Activated CD4-positive, alpha-beta memory T cell treated with anti-CD3 and anti-CD28 coated beads for 36 hours (primary cell): ENCODE data around the gene ZBTB1. TPM values are rescaled to one million over a fixed set of nuclear protein-coding genes. Genes with fewer than 3 reads are reported as not detected.

ENCODE experiments used
- CTCF ChIA-PET: fragments of 350-600 bp; sonication (Branson Sonifier 250); formaldehyde crosslinking; loops from one replicate; lab custom pipeline; 2021; ENCODE audit warnings: antibody characterized with exemption, inconsistent platforms; lab: Charles Lee
- POLR2A ChIA-PET: fragments of 350-600 bp; sonication (Branson Sonifier 250); formaldehyde crosslinking; loops from one replicate; lab custom pipeline; 2021; ENCODE audit warnings: antibody characterized with exemption; lab: Charles Lee
- DNase-seq: peaks from one replicate; pipeline ENCODE4 v3.0.0-alpha.2; 2020
- H3K27ac Mint-ChIP-seq: one replicate; pipeline ENCODE4 v1.8.0; 2021; ENCODE audit warnings: mixed read lengths
- H3K27me3 Mint-ChIP-seq: one replicate; pipeline ENCODE4 v1.8.0; 2021; ENCODE audit warnings: mixed read lengths
- H3K36me3 Mint-ChIP-seq: one replicate; pipeline ENCODE4 v1.8.0; 2021; ENCODE audit warnings: mixed read lengths
- H3K4me1 Mint-ChIP-seq: one replicate; pipeline ENCODE4 v1.8.0; 2021; ENCODE audit warnings: low read depth, mixed read lengths
- H3K4me3 Mint-ChIP-seq: one replicate; pipeline ENCODE4 v1.8.0; 2021; ENCODE audit warnings: mild to moderate bottlenecking, mixed read lengths
- H3K9me3 Mint-ChIP-seq: one replicate; pipeline ENCODE4 v1.8.0; 2021; ENCODE audit warnings: mixed read lengths
- intact Hi-C: fragments of 100-400 bp; cut with micrococcal nuclease; formaldehyde crosslinking; loops from one replicate; pipeline ENCODE4 v1.15.1; 2023
- total RNA-seq, 2 experiments: library from RNA; stranded (reverse); gene quantifications; one replicate each; pipeline ENCODE4 v1.2.3, GENCODE V29; 2021

ZBTB1 gene, protein sequence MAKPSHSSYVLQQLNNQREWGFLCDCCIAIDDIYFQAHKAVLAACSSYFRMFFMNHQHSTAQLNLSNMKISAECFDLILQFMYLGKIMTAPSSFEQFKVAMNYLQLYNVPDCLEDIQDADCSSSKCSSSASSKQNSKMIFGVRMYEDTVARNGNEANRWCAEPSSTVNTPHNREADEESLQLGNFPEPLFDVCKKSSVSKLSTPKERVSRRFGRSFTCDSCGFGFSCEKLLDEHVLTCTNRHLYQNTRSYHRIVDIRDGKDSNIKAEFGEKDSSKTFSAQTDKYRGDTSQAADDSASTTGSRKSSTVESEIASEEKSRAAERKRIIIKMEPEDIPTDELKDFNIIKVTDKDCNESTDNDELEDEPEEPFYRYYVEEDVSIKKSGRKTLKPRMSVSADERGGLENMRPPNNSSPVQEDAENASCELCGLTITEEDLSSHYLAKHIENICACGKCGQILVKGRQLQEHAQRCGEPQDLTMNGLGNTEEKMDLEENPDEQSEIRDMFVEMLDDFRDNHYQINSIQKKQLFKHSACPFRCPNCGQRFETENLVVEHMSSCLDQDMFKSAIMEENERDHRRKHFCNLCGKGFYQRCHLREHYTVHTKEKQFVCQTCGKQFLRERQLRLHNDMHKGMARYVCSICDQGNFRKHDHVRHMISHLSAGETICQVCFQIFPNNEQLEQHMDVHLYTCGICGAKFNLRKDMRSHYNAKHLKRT
- total RNA-seq = 10 to 100 TPM; 29.8 to 31.8 TPM

DNA sequence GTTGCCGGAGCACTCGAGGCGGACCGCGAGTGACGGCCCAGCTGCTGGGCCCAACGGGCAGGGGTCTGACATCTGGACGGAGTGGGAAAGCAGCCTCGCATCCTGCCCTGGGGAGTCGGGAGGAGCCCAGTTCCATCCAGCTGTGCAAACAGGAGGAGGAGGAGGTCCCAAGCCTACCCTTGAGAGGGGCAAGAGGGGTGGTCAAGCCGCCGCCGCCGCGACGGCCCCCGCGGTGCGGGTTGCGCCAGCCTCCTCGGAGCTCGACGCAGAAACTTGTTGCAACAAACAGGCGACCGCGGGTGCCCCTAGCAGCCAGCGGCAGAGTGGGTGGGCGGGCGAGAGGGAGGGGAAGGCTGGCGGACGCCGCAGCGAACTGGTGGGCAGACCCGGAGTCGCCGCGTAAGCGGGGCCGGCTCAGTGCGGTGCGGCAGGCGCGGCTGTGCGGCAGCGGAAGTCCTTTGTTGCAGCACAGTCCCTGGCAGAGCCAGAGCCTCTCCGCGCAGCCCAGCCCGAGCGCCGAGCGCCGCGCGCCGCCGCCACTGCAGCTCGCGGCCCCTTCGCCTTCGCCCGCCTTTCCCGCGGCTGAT lies at the start of gene ZBTB1:
ZBTB1 (plus strand) TSS at position 461 of the 587 bp plus-strand sequence. CDS start 16,735 bp downstream, outside the sequence.
- ChIA-PET CTCF (interaction anchor here (1.1 kb wide), 1 partner anchor 36 kb away, joined by 4 read pairs; the partner anchor contains the start of gene HSPA2), POLR2A (interaction anchor here (0.7 to 3.8 kb wide), 11 partner anchors 9 to 862 kb away, joined by 3 to 16 read pairs (median 5); partner anchors contain the start of genes AKAP5, HSPA2 and MTHFD1)
- Mint-ChIP-seq H3K36me3 (peaks cover 23% of the 10 kb centered on the region), H3K4me1 (peaks cover 53% of the 10 kb centered on the region), H3K27ac (peak within 1 kb of the TSS; percentile 100), H3K4me3 (peak within 1 kb of the TSS; percentile 95), H3K9me3 (no peaks in the 10 kb centered on the region), H3K27me3 (no peaks in the 10 kb centered on the region)
- DNase-seq = peak; percentile 93
- intact Hi-C loops = loop anchor here (2.0 to 10.0 kb wide), 6 partner anchors 82 to 1030 kb away; partner anchors contain the start of genes CHURC1, MAX and PPP2R5E

DNA sequence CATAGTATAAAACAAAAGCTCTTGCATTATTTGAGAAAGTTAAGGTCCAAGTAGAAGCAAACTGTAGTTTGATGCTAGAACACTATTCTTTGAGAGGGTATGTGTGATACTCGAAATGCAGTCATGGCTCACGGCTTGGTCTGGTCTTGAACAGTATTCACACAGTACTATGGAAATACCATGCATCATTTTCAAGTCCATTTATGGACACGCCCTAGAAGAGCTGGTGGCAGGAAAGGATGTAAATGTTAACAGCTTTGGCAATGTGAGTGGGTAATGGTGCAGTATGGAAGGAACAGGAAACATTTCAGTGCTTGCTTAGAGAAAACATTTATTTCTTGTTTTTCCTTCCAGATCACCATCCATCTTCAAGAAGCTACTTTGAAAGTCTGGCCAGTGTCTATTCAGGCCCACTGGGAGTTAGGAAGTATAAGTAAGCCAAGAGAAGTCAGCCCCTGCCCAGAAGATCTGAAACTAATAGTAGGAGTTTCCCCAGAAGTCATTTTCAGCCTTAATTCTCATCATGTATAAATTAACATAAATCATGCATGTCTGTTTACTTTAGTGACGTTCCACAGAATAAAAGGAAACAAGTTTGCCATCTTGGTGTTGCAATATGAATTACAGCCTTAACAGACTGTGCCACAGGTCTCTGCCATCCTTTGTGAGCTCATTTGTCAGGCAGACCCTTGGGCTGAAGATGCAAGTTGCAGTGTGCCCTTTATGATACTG lies 45.0 kb upstream of the ZBTB1 start:
- intact Hi-C loops = loop anchor here (10.0 kb wide), 2 partner anchors 75 to 175 kb away; partner anchors contain the start of gene MTHFD1
- no peak for DNase-seq
- H3K27ac Mint-ChIP-seq = no peak overlapping the region
- CTCF ChIA-PET = interaction anchor here (0.7 to 2.0 kb wide), 4 partner anchors 8 to 51 kb away, joined by 3 to 9 read pairs (median 4); no protein-coding TSS in a partner anchor
- no peaks in the 10 kb centered on the region for H3K9me3 Mint-ChIP-seq
- no peaks in the 10 kb centered on the region for H3K27me3 Mint-ChIP-seq
- POLR2A ChIA-PET = no interaction called here
- H3K36me3 Mint-ChIP-seq = peaks cover 37% of the 10 kb centered on the region
- H3K4me1 Mint-ChIP-seq = peaks cover 15% of the 10 kb centered on the region
- H3K4me3 Mint-ChIP-seq = no peak overlapping the region

DNA sequence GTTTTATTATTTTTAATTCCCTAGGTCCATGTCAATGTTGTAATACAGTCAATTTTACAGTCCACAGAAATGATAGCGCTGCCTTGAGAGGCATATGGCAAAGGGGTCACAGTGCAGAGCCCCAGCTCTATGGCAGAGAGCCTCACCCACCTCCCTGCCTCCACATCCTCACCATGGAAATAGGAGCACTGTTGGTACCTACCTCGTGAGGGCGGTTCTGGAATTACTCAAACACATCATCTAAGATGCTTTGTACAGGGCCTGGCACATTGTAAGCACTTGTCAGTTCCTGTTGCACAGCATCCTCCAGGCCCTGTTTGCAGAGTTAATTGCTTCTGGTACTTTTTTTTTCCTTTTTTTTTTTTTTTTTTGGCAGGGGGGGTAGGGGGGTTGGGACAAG lies 43.3 kb upstream of the ZBTB1 start:
- ChIA-PET CTCF (no interaction called here), POLR2A (interaction anchor here (0.6 kb wide), 1 partner anchor 22 kb away, joined by 5 read pairs; no protein-coding TSS in a partner anchor)
- H3K9me3 Mint-ChIP-seq = no peaks in the 10 kb centered on the region
- H3K27me3 Mint-ChIP-seq = no peaks in the 10 kb centered on the region
- peaks cover 24% of the 10 kb centered on the region for H3K4me1 Mint-ChIP-seq
- no peak overlapping the region for H3K4me3 Mint-ChIP-seq
- DNase-seq = no peak
- H3K27ac Mint-ChIP-seq = no peak overlapping the region
- H3K36me3 Mint-ChIP-seq = peaks cover 24% of the 10 kb centered on the region
- intact Hi-C loops = loop anchor here (10.0 kb wide), 2 partner anchors 76 to 174 kb away; partner anchors contain the start of gene MTHFD1

DNA sequence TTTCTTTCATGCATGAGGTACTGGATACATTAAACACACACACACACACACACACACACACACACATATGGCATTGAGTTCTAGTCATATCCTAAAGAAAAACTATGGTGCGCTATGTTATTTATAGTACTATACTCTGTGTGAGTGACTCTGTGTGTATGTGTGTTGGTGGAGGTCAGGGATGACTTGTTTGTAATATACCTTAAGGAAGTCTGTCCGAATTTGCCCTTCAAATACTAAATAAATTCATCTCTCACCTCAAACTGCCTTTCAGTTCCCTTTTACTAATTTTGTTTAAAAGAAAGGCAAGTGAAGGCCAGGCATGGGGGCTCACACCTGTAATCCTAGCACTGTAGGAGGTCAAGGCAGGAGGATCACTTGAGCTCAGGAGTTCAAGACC lies 41.4 kb upstream of the ZBTB1 start:
- no peak for DNase-seq
- Mint-ChIP-seq H3K27ac (no peak overlapping the region), H3K27me3 (no peaks in the 10 kb centered on the region), H3K4me1 (peaks cover 38% of the 10 kb centered on the region), H3K4me3 (no peak overlapping the region), H3K9me3 (no peaks in the 10 kb centered on the region), H3K36me3 (peaks cover 21% of the 10 kb centered on the region)
- CTCF ChIA-PET = interaction anchor here (0.7 to 3.5 kb wide), 5 partner anchors 13 to 48 kb away, joined by 3 to 20 read pairs (median 8); no protein-coding TSS in a partner anchor
- intact Hi-C loops = loop anchor here (10.0 kb wide), 2 partner anchors 78 to 172 kb away; partner anchors contain the start of gene MTHFD1
- POLR2A ChIA-PET = interaction anchor here (0.9 to 1.9 kb wide), 3 partner anchors 14 to 42 kb away, joined by 3 to 5 read pairs (median 4); partner anchors contain the start of gene ZBTB1

DNA sequence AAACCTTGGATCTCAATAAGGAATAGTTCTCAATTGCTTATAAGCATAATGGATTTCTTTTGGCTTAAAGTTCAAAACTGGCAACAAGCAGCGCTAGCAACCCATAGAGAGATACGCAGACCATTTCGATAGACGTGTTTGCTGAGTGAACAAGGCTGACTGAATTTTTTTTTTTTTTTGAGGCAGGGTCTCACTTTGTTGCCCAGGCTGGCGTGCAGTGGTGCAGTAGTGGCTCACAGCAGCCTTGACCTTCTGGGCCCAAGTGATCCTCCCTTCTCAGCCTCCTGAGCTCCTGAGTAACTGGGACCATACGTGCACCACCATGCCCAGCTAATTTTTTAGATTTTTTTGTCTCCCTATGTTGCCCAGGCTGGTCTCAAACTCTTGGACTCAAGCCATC lies 40.7 kb upstream of the ZBTB1 start:
- Mint-ChIP-seq H3K27ac (no peak overlapping the region), H3K9me3 (no peaks in the 10 kb centered on the region), H3K27me3 (no peaks in the 10 kb centered on the region), H3K4me3 (no peak overlapping the region), H3K36me3 (peaks cover 17% of the 10 kb centered on the region), H3K4me1 (peaks cover 44% of the 10 kb centered on the region)
- POLR2A ChIA-PET = interaction anchor here (0.5 to 1.9 kb wide), 3 partner anchors 17 to 77 kb away, joined by 3 to 5 read pairs (median 3); partner anchors contain the start of genes HSPA2 and ZBTB1
- CTCF ChIA-PET = interaction anchor here (0.7 to 3.5 kb wide), 7 partner anchors 15 to 173 kb away, joined by 3 to 20 read pairs (median 3); no protein-coding TSS in a partner anchor
- intact Hi-C loops = loop anchor here (2.0 to 10.0 kb wide), 3 partner anchors 13 to 171 kb away; partner anchors contain the start of gene MTHFD1
- DNase-seq = no peak

DNA sequence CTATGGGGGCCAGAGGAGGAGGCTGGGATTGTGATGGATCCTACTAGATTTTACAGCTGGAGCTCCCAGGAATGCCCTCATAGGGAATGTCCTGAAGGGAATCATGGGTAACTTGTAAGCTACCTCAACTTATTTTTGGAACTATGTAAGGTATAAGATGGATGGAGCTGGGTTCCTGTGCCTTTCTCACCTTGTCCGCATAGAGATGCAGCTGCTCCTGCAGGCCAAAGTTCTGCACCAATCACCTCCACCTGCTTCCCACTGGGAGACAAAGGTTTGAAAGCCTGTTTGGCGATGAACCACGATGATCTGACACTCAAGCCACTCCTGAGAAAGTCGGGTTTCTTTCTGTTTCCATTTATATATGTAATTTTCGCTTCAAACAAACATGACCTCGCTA lies 39.9 kb upstream of the ZBTB1 start:
- ChIA-PET POLR2A (interaction anchor here (1.9 kb wide), 1 partner anchor 40 kb away, joined by 5 read pairs; the partner anchor contains the start of gene ZBTB1), CTCF (interaction anchor here (0.7 to 3.5 kb wide), 7 partner anchors 14 to 427 kb away, joined by 3 to 20 read pairs (median 3); no protein-coding TSS in a partner anchor)
- Mint-ChIP-seq H3K27me3 (no peaks in the 10 kb centered on the region), H3K4me3 (peak overlapping the region; percentile 75), H3K9me3 (no peaks in the 10 kb centered on the region), H3K36me3 (peaks cover 10% of the 10 kb centered on the region), H3K4me1 (peaks cover 43% of the 10 kb centered on the region), H3K27ac (no peak overlapping the region)
- intact Hi-C loops = loop anchor here (1.0 to 10.0 kb wide), 4 partner anchors 14 to 170 kb away; partner anchors contain the start of gene MTHFD1
- DNase-seq = no peak

DNA sequence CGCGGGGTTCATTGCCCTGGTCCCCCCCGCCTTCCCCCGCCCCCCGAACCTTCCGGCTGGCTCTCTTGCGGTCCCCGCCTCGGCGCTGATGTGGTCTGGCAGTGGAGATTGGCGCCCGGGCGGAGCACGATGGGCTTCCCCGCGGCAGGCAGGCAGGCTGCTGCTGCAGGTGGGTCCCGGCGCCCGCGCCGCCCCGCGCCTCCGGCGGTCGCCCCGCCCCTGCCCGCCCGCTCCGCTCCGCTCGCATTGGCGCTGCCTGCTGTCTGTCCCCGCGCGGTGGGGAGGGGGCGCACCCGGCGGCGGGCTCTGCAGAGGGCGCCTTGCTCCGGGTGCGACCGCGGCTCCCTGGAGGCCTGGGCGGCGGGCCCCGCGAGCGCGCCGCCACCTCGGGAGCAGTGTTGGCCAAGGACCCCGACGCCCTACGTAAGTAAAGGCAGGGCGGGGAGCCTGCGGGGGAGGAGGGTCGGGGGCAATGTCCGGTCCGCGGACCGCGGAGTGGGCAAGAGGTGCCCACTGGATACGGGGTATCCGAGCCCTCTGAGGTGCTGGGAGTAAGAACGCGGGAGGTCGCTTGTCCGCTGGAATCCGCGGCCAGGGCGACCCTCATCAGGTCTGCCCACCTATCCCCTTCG lies 39.3 kb upstream of the ZBTB1 start, which contains the start of gene AKAP5:
AKAP5 (plus strand) TSS at position 309 of the 632 bp plus-strand sequence. CDS start 2,896 bp downstream, outside the sequence.
- peak; percentile 69 for DNase-seq
- intact Hi-C loops = loop anchor here (1.0 to 10.0 kb wide), 4 partner anchors 15 to 169 kb away; partner anchors contain the start of gene MTHFD1
- ChIA-PET POLR2A (interaction anchor here (1.1 to 1.8 kb wide), 6 partner anchors 7 to 127 kb away, joined by 3 to 7 read pairs (median 4); partner anchors contain the start of genes MTHFD1 and ZBTB1), CTCF (interaction anchor here (0.7 to 3.5 kb wide), 8 partner anchors 14 to 426 kb away, joined by 3 to 20 read pairs (median 8); no protein-coding TSS in a partner anchor)
- peak within 1 kb of the TSS; percentile 3 for H3K27ac Mint-ChIP-seq
- no peaks in the 10 kb centered on the region for H3K27me3 Mint-ChIP-seq
- H3K36me3 Mint-ChIP-seq = peaks cover 4% of the 10 kb centered on the region
- H3K4me1 Mint-ChIP-seq = peaks cover 37% of the 10 kb centered on the region
- H3K9me3 Mint-ChIP-seq = no peaks in the 10 kb centered on the region
- H3K4me3 Mint-ChIP-seq = peak within 1 kb of the TSS; percentile 75

DNA sequence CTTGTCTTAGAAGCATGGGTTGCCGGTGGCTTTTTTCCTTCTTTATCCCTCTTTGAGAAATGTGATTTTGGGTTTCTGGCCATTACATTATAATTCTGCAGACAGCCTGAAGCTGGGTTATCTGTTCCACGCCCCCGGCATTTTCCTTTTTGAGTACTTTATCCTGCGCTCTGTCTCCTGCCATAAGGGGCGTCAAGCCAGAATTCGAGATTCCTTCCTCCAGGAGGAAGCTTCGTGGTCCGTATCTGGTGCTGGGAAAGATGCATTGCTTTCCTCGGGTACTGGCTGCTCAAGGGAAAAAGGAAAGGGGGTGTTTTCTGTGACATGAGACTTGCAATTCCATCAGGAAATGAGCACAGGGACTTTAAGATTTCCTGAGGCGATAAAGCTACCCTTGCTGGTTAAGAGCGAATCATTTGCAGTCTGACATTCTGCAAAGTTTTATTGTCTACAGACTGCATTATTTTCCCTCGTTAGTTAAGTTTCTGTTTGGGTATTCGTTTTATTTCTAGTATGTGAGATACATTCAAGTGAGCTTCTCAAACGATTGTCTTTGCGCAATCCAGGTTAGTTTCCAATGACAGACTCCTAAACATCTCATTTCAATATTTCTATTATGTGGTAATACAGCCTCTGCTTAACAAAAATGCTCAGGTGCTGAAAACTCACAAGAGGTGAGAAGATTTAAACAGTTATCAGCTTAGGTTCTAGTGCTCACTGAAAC lies 38.6 kb upstream of the ZBTB1 start:
- peak overlapping the region; percentile 65 for H3K4me3 Mint-ChIP-seq
- peaks cover 3% of the 10 kb centered on the region for H3K36me3 Mint-ChIP-seq
- ChIA-PET POLR2A (interaction anchor here (1.1 to 1.8 kb wide), 6 partner anchors 8 to 128 kb away, joined by 3 to 7 read pairs (median 4); partner anchors contain the start of genes MTHFD1 and ZBTB1), CTCF (interaction anchor here (1.0 to 2.5 kb wide), 8 partner anchors 10 to 121 kb away, joined by 4 to 15 read pairs (median 6); no protein-coding TSS in a partner anchor)
- no peak for DNase-seq
- peaks cover 37% of the 10 kb centered on the region for H3K4me1 Mint-ChIP-seq
- intact Hi-C loops = loop anchor here (1.0 to 10.0 kb wide), 4 partner anchors 15 to 169 kb away; partner anchors contain the start of gene MTHFD1
- no peaks in the 10 kb centered on the region for H3K27me3 Mint-ChIP-seq
- H3K27ac Mint-ChIP-seq = peak overlapping the region; percentile 3
- no peaks in the 10 kb centered on the region for H3K9me3 Mint-ChIP-seq

DNA sequence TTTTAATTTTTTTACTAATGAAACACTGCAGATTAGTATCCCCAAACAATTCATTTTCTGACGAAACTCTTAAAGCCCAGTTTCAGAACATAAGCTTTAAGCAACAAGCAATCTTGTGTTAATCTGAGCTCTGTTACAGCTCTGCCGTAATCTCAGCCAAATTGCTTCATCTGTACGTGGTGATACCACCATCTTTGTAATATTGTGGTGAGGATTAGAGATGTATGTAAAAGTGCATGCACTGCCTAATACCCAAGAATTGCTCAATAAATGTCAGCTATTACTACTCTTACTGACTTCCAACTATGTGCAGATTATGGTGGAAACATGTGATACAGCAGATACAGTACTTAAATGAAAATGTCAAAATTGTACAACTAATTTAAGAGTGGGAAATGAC lies 37.5 kb upstream of the ZBTB1 start:
- ChIA-PET CTCF (interaction anchor here (0.8 to 2.5 kb wide), 8 partner anchors 9 to 79 kb away, joined by 3 to 15 read pairs (median 6); partner anchors contain the start of gene MTHFD1), POLR2A (interaction anchor here (0.5 to 1.8 kb wide), 6 partner anchors 9 to 594 kb away, joined by 3 to 5 read pairs (median 4); no protein-coding TSS in a partner anchor)
- no peak for DNase-seq
- Mint-ChIP-seq H3K27me3 (no peaks in the 10 kb centered on the region), H3K27ac (no peak overlapping the region), H3K36me3 (no peaks in the 10 kb centered on the region), H3K4me1 (peaks cover 44% of the 10 kb centered on the region), H3K4me3 (no peak overlapping the region), H3K9me3 (no peaks in the 10 kb centered on the region)
- intact Hi-C loops = loop anchor here (10.0 kb wide), 2 partner anchors 82 to 168 kb away; partner anchors contain the start of gene MTHFD1
